GM18498 (cell line): Measurements from ENCODE around the gene PLD3.
"Not testable (repeated sequence)": the region's sequence is repeated elsewhere in the genome, so short reads cannot be mapped to it uniquely, and the experiment has no call there.

Source experiments
- ATAC-seq: cut with Tn5 transposase; IDR thresholded peaks from one replicate; pipeline ENCODE4 v1.9.1; 2021; ENCODE audit warnings: mild to moderate bottlenecking, moderate library complexity; ENCODE audit not compliant: unreplicated experiment

PLD3 gene

GRCh38 chr19:40331052-40331451, 17.4 kb upstream of the PLD3 start:
- no peak for ATAC-seq

- ATAC-seq, result no peak
Observed at GRCh38 chr19:40332669-40333068, 15.8 kb upstream of the PLD3 start.

- not testable (repeated sequence) for ATAC-seq
Observed at GRCh38 chr19:40333083-40333482, 15.4 kb upstream of the PLD3 start.

- ATAC-seq, result no peak
Observed at GRCh38 chr19:40335101-40335500, 13.4 kb upstream of the PLD3 start.

- no peak for ATAC-seq
Observed at GRCh38 chr19:40335855-40336600, 12.5 kb upstream of the PLD3 start.

GRCh38 chr19:40336601-40336900, 11.9 kb upstream of the PLD3 start:
- ATAC-seq, result no peak

- no peak for ATAC-seq
Observed at GRCh38 chr19:40337107-40337506, 11.4 kb upstream of the PLD3 start.

GRCh38 chr19:40337594-40337993, 10.9 kb upstream of the PLD3 start:
- ATAC-seq, result no peak

- ATAC-seq, result no peak
Observed at GRCh38 chr19:40339018-40339728, 9.3 kb upstream of the PLD3 start.

GRCh38 chr19:40341601-40342482, 6.7 kb upstream of the PLD3 start:
- no peak for ATAC-seq

- ATAC-seq, result no peak
Observed at GRCh38 chr19:40342644-40343311, 5.7 kb upstream of the PLD3 start.

GRCh38 chr19:40344422-40344821, 4.1 kb upstream of the PLD3 start:
- no peak for ATAC-seq

- no peak for ATAC-seq
Observed at GRCh38 chr19:40348961-40349507, 539 bp downstream of the PLD3 start.

GRCh38 chr19:40355975-40356680, 7.6 kb downstream of the PLD3 start:
- ATAC-seq, result no peak

GRCh38 chr19:40356681-40357595, 8.4 kb downstream of the PLD3 start:
- ATAC-seq, result no peak

- ATAC-seq, result no peak
Observed at GRCh38 chr19:40357640-40358039, 9.1 kb downstream of the PLD3 start.

- ATAC-seq, result no peak
Observed at GRCh38 chr19:40358773-40359172, 10.3 kb downstream of the PLD3 start.

GRCh38 chr19:40360020-40360707, 11.7 kb downstream of the PLD3 start:
- ATAC-seq, result no peak
